Measurements from ENCODE around the gene GSX2.

GSX2 gene

GRCh38 chr4:54077812-54078211 is 22.2 kb upstream of the GSX2 start:
- no peak for DNase-seq (ENCODE audit: low read depth)

DNA sequence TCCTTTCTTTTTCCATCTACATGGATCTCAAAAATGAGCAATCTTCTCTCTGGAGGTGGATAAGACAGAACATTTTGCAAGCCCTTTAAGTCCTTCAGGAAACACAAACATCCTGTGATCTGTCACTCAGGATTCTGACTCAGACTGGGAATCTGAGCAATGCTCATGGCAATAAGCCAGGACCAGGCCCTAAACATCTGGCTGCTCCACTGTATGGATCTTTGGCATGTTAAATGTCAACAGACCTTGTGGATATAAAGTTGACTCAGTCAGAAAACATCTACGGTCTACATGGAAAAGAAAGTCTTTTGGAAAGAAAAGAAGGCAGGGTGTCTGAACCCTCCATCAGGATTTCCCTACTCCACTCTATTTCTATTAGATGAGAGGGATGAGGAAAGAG is 17.8 kb upstream of the GSX2 start:
- DNase-seq (ENCODE audit: low read depth): no peak

- no peak for DNase-seq (ENCODE audit: low read depth)
Measured at GRCh38 chr4:54085284-54085683, 14.7 kb upstream of the GSX2 start.

GRCh38 chr4:54089875-54090274 is 10.1 kb upstream of the GSX2 start:
- DNase-seq (ENCODE audit: low read depth): no peak

GRCh38 chr4:54090404-54090803 is 9.6 kb upstream of the GSX2 start:
- no peak for DNase-seq (ENCODE audit: low read depth)

GRCh38 chr4:54090804-54091623 is 8.9 kb upstream of the GSX2 start:
- no peak for DNase-seq (ENCODE audit: low read depth)

GRCh38 chr4:54091637-54092404 is 8.1 kb upstream of the GSX2 start:
- peak; percentile 76 for DNase-seq (ENCODE audit: low read depth)

DNA sequence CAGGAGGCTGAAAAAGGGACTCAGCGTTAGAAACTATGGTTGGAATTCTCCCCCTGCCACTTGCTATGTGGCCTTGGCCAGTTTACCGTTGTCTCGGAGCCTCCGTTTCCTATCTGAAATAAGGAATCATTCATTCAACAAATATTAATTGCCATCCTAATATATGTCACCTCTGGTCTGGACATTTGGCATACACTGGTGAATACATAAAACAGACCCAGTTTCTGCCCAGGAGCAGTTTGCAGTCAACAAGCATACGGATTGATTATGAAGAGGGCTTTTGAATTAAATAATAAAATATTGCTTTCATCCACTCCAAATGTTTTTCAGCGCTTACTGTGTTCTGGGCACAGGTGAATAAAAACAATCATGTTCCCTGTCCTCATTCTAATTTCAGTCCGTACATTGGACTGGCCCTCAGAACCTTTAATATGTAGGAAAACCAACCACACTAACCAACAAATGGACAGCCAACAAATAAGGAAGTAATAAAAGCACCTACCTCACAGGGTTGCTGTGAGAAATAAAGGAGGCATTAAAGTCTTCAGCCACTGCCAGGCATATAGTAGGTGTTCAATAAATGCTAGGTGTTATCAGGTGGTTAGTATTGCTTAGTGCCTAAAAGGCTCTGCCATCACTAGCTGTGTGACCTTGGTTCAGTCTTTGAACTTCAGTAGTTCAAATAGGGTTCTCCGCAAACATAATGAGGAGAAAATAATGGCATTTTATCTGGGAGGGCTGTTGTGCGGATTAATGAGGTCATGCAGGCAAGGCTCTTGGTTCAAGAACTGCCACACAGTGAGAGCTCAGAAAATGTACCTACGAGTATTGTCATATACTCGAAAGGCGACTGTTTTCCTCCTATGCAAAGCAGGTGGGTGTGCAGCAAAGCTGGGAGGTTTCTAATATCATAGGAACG is 7.3 kb upstream of the GSX2 start:
- DNase-seq (ENCODE audit: low read depth): no peak

- no peak for DNase-seq (ENCODE audit: low read depth)
Measured at GRCh38 chr4:54093324-54094240, 6.4 kb upstream of the GSX2 start.

GRCh38 chr4:54094451-54094850 is 5.5 kb upstream of the GSX2 start:
- DNase-seq (ENCODE audit: low read depth): no peak

- no peak for DNase-seq (ENCODE audit: low read depth)
Measured at GRCh38 chr4:54095110-54095825, 4.7 kb upstream of the GSX2 start.

DNA sequence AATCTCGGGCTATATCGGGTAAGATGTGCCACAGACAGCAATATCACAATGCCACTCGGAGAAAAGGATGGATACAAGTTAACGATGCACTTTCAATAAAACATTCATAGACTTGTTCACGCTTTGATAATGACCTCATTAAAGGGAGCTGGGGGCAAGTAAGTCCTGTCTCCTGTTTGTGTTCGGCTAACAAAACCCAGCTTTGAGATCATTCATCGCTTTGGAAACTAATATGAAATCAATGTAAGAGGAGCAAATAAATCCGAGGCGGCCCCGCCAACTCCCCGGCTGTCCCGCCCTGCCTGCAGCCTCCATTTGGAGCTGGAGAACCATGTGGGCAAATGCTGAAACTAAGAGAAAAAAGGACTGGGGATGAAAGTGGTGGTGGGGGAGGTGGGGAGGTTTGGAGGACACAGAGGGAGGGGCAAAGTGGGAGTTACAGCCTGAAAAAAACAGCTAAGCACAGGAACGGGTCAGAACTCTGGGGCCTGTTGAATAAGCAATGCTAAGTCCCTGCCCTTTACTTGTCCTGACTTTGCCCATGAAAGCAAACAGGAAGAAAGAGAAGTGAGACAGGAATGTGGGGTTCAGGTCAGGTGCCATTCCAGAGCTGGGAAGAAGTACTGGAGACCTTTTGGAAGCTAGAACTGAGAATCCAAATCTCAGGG is 3.5 kb upstream of the GSX2 start:
- DNase-seq (ENCODE audit: low read depth): no peak

- DNase-seq (ENCODE audit: low read depth): no peak
Measured at GRCh38 chr4:54097152-54097551, 2.8 kb upstream of the GSX2 start.

DNA sequence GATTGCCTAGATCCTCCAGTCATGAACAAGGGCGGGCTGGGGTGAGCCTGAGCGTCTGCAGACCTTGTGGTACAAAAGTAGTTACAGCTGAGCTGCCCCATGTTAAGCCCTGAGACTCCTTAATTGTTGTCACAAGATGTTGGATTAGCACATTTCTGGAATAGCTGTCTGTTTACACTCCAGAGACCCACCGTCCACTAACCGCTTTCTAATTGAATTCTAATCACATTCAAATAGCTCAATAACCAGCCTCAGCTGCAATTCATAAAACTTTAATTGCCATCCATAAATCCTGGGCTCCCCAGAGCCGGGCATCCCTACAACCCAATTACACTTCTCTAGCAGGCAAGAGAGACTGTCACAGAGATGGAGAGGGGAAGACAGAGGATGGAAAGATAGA is 1.6 kb upstream of the GSX2 start:
- no peak for DNase-seq (ENCODE audit: low read depth)

GRCh38 chr4:54099287-54099747 is 646 bp upstream of the GSX2 start:
- no peak for DNase-seq (ENCODE audit: low read depth)

DNA sequence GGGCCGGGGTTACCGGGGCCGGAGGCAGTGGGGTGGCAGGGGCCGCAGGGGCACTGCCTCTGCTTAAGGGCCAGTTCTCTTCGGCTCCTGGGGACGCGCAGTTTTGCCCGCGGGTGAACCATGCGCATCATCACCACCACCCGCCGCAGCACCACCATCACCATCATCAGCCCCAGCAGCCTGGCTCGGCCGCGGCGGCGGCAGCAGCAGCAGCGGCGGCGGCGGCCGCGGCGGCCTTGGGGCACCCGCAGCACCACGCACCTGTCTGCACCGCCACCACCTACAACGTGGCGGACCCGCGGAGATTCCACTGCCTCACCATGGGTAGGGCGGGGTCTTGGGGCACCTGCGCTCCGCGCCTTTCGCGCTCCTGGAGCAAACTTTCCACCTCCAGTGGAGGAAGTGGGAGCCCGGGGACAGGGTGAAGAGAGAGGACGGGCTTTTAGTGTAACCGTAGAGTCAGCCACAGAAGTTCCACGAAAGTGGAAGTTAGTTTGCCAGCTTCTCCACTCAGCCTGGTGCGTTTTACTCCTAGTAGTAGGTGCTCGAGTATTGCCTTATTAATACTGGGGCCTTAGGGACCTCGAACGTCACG is 729 bp downstream of the GSX2 start:
- no peak for DNase-seq (ENCODE audit: low read depth)

GRCh38 chr4:54101190-54102041 is 1.5 kb downstream of the GSX2 start:
- no peak for DNase-seq (ENCODE audit: low read depth)

DNA sequence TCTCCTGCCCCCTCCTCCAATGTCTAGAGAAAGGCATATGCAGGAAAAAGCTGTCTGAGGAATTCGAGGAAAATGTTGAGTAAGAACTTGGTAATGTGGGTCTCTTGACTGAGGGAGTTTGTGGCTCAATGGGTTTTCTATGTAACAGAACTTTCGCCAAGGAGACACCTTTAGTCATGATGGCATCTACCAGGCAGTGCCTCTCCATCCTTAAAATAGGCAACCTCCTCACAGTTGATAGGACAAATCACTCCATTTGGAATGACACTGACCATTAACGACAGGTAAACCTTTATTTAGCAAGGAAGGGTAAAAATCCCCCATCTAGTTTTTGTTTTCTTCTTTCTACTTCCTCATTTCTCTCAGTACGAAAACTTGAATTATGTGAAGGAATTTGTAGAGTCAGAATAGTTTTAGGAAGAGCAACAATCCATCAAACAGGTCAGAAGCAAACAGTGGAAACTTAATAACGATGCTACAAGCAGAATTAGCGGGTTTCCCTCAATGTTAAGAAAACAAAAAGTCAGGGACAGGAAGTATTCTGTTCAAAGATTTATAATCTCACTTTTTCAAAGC is 2.7 kb downstream of the GSX2 start:
- DNase-seq (ENCODE audit: low read depth): no peak
